ENCODE results near the gene MEX3D. TPM values are rescaled to one million over a fixed set of nuclear protein-coding genes. Genes with fewer than 3 reads are reported as not detected.

MEX3D gene
- total RNA-seq, 1 donor from 2014 or later: 96.7 TPM

GRCh38 chr19:1610579-1610978, 42.5 kb upstream of the MEX3D start:
- Mint-ChIP-seq H3K36me3 (ENCODE audit: unreplicated experiment) (no peaks in the 10 kb centered on the region), H3K9me3 (ENCODE audit: unreplicated experiment) (peaks cover 14% of the 10 kb centered on the region), H3K27ac (ENCODE audit: unreplicated experiment) (no peak overlapping the region), H3K4me3 (ENCODE audit: unreplicated experiment) (no peak overlapping the region), H3K4me1 (ENCODE audit: low read depth, unreplicated experiment) (peaks cover 3% of the 10 kb centered on the region), H3K27me3 (ENCODE audit: unreplicated experiment) (peaks cover 17% of the 10 kb centered on the region)
- no peak for TF ChIP-seq CTCF (IDR thresholded peaks at IDR 0.05; ENCODE audit: partially characterized antibody, unreplicated experiment)
- DNase-seq: no peak

DNA sequence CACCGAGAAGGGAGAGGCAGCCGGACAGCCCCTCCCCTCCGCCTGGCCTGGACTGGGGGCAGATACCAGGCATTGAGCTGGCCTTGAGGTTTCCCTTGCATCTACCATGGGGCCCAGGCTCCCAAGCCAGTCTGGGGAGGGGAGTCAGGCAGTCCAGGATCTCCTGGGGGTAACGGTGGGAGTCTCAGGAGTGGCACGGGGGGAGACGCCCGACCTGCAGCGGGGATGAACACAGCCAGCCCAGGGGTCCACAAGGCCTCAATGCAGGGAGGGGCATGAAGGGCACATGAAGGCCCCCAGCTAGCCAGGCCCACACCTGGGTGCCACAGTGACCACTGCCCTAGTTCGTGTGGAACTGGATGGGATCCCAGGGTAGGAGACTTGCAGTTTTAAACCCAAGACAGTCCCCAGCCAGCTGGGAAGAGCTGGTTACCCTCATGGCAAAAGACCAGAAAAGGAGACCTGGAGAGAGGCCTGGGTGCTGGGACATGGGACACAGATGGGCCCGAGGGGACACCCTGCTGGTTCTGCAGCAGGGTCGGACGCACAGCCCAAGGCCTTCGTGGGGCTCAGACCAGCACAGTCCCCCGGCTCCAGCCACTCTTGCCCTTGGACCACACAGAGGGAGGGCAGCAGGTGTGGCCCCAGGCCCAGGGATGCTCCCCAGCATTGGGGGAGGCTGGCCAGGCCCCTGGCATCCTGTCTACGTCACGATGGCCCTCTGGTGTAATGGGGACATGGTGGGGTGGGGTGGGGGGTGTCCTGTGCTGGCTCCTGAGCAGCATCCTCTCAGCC, 41.8 kb upstream of the MEX3D start:
- no peaks in the 10 kb centered on the region for H3K36me3 Mint-ChIP-seq (ENCODE audit: unreplicated experiment)
- H3K27me3 Mint-ChIP-seq (ENCODE audit: unreplicated experiment): peaks cover 15% of the 10 kb centered on the region
- no peak for TF ChIP-seq CTCF (IDR thresholded peaks at IDR 0.05; ENCODE audit: partially characterized antibody, unreplicated experiment)

GRCh38 chr19:1609103-1609396, 40.9 kb upstream of the MEX3D start:
- Mint-ChIP-seq H3K9me3 (ENCODE audit: unreplicated experiment) (peaks cover 12% of the 10 kb centered on the region), H3K4me1 (ENCODE audit: low read depth, unreplicated experiment) (peaks cover 3% of the 10 kb centered on the region), H3K27ac (ENCODE audit: unreplicated experiment) (no peak overlapping the region), H3K4me3 (ENCODE audit: unreplicated experiment) (no peak overlapping the region), H3K27me3 (ENCODE audit: unreplicated experiment) (peaks cover 10% of the 10 kb centered on the region), H3K36me3 (ENCODE audit: unreplicated experiment) (no peaks in the 10 kb centered on the region)
- DNase-seq: no peak
- no peak for TF ChIP-seq CTCF (IDR thresholded peaks at IDR 0.05; ENCODE audit: partially characterized antibody, unreplicated experiment)

More for the DNA sequence above, 41.8 kb upstream of the MEX3D start:
- Mint-ChIP-seq H3K4me1 (ENCODE audit: low read depth, unreplicated experiment) (peaks cover 3% of the 10 kb centered on the region), H3K27ac (ENCODE audit: unreplicated experiment) (no peak overlapping the region), H3K9me3 (ENCODE audit: unreplicated experiment) (peaks cover 14% of the 10 kb centered on the region), H3K4me3 (ENCODE audit: unreplicated experiment) (no peak overlapping the region)
- DNase-seq: no peak

- no peak for TF ChIP-seq CTCF (IDR thresholded peaks at IDR 0.05; ENCODE audit: partially characterized antibody, unreplicated experiment)
- peaks cover 12% of the 10 kb centered on the region for H3K9me3 Mint-ChIP-seq (ENCODE audit: unreplicated experiment)
Measured at GRCh38 chr19:1608359-1609102, 40.4 kb upstream of the MEX3D start.

GRCh38 chr19:1606138-1606651, 38.1 kb upstream of the MEX3D start:
- peak overlapping the region; percentile 99 for H3K4me3 Mint-ChIP-seq (ENCODE audit: unreplicated experiment)
- peaks cover 8% of the 10 kb centered on the region for H3K27me3 Mint-ChIP-seq (ENCODE audit: unreplicated experiment)
- H3K4me1 Mint-ChIP-seq (ENCODE audit: low read depth, unreplicated experiment): peaks cover 5% of the 10 kb centered on the region
- peak overlapping the region; percentile 98 for H3K27ac Mint-ChIP-seq (ENCODE audit: unreplicated experiment)
- no peaks in the 10 kb centered on the region for H3K36me3 Mint-ChIP-seq (ENCODE audit: unreplicated experiment)
- no peak for DNase-seq
- no peak for TF ChIP-seq CTCF (IDR thresholded peaks at IDR 0.05; ENCODE audit: partially characterized antibody, unreplicated experiment)
- H3K9me3 Mint-ChIP-seq (ENCODE audit: unreplicated experiment): peaks cover 10% of the 10 kb centered on the region

More at GRCh38 chr19:1608359-1609102, 40.4 kb upstream of the MEX3D start:
- Mint-ChIP-seq H3K4me1 (ENCODE audit: low read depth, unreplicated experiment) (peaks cover 3% of the 10 kb centered on the region), H3K36me3 (ENCODE audit: unreplicated experiment) (no peaks in the 10 kb centered on the region), H3K27me3 (ENCODE audit: unreplicated experiment) (peaks cover 10% of the 10 kb centered on the region), H3K4me3 (ENCODE audit: unreplicated experiment) (no peak overlapping the region), H3K27ac (ENCODE audit: unreplicated experiment) (peak overlapping the region; percentile 22)
- no peak for DNase-seq

Data from glutamatergic neuron (in vitro differentiated cells).